SJSA1 (cell line): ENCODE measurements around the gene ASH1L. TPM values are rescaled to one million over a fixed set of nuclear protein-coding genes. Genes with fewer than 3 reads are reported as not detected.
"Not testable (repeated sequence)": the region's sequence is repeated elsewhere in the genome, so short reads cannot be mapped to it uniquely, and the experiment has no call there.

Experiments
- DNase-seq, 2 experiments: peaks; one replicate each; pipeline ENCODE4 v3.0.0-alpha.2; 2015 to 2020; ENCODE audit warnings: low spot score in 2 of 2, low read depth in 1 of 2
- H3K27ac ChIP-seq: fragments of 250-450 bp; sonication (Bioruptor Pico); 2 replicates; pipeline ENCODE4 v1.5.1; 2020; ENCODE audit warnings: mild to moderate bottlenecking, moderate library complexity
- H3K27me3 ChIP-seq: fragments of 250-450 bp; sonication (Bioruptor Pico); replicated peaks from 2 replicates; pipeline ENCODE4 v1.5.1; 2020; ENCODE audit warnings: mild to moderate bottlenecking, moderate library complexity
- H3K36me3 ChIP-seq: fragments of 250-450 bp; sonication (Bioruptor Pico); 2 replicates; pipeline ENCODE4 v1.5.1; 2020; ENCODE audit warnings: mild to moderate bottlenecking
- H3K4me1 ChIP-seq: fragments of 250-450 bp; sonication (Bioruptor Pico); replicated peaks from 2 replicates; pipeline ENCODE4 v1.6.1; 2021; ENCODE audit warnings: mild to moderate bottlenecking
- H3K4me3 ChIP-seq: fragments of 250-450 bp; sonication (Bioruptor Pico); 2 replicates; pipeline ENCODE4 v1.5.1; 2020; ENCODE audit warnings: mild to moderate bottlenecking
- H3K9me3 ChIP-seq: fragments of 250-450 bp; sonication (Bioruptor Pico); replicated peaks from 2 replicates; pipeline ENCODE4 v1.5.1; 2020; ENCODE audit warnings: mild to moderate bottlenecking
- total RNA-seq: library from RNA; depleted of rRNA; stranded (reverse); fragments of >200 nt; shearing (Covaris generic); gene quantifications from 2 replicates; pipeline ENCODE4 v1.2.3, GENCODE V29; 2014

The ASH1L gene
- total RNA-seq, 1 experiment from 2014 or later, result 23.0 TPM

DNA sequence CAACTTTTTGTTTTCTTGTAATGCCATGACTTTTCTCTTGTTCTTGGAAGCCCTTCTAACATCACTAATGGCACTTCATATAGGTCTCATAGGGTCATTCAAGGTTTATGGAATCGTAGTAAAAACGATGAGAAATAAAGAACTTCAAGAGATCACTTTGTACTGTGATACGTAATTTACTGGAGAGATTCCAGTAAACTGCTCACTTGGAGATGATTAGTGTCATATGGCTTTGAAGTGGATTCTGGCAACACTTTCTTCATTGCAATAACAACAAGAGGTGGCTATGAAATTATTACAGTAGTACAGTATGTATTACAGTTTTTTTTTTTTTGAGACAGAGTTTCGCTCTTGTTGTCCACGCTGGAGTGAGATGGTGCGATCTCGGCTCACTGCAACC, 138.5 kb downstream of the ASH1L start:
- Histone ChIP-seq H3K27ac (no peak overlapping the region), H3K36me3 (peaks cover 15% of the 10 kb centered on the region), H3K27me3 (no peaks in the 10 kb centered on the region), H3K4me3 (no peak overlapping the region), H3K4me1 (no peaks in the 10 kb centered on the region; the same call in 1 of the 2 replicates), H3K9me3 (no peaks in the 10 kb centered on the region)
- no peak for DNase-seq

DNA sequence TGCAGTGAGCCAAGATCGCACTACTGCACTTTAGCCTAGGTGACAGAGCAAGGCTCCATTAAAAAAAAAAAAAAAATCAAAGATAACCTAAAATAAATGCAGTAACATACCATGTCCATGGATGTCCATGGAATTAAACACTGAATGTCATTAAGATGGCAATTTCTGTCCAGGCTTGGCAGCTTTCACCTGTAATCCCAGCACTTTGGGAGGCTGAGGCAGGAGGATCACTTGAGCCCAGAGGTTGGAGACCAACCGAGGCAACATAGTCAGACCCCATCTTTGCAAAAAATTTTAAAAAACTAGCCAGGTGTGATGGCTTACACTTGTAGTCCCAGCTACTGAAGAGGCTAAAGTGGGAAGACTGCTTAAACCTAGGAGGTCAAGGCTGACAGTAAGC, 141.8 kb downstream of the ASH1L start:
- DNase-seq, result no peak
- H3K27ac ChIP-seq, result no peak overlapping the region
- peaks cover 15% of the 10 kb centered on the region for H3K36me3 ChIP-seq
- no peak overlapping the region for H3K4me3 ChIP-seq
- no peaks in the 10 kb centered on the region for H3K27me3 ChIP-seq
- peaks cover 3% of the 10 kb centered on the region; the same call in 1 of the 2 replicates for H3K9me3 ChIP-seq
- H3K4me1 ChIP-seq, result peaks cover 12% of the 10 kb centered on the region

DNA sequence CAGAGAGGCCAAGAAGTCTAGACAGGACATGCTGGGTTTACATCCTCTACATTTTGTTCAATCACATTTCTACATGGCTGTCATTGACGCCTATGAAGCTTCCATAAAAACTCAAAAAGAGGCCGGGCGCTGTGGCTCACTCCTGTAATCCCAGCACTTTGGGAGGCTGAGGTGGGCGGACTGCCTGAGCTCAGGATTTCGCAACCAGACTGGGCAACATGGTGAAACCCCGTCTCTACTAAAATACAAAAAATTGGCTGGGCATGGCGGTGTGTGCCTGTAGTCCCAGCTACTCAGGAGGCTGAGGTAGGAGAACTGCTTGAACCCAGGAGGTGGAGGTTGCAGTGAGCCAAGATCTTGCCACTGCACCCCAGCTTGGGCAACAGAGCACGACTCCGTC, 150.8 kb downstream of the ASH1L start:
- H3K4me3 ChIP-seq, result not testable (repeated sequence)
- peaks cover 35% of the 10 kb centered on the region for H3K36me3 ChIP-seq

DNA sequence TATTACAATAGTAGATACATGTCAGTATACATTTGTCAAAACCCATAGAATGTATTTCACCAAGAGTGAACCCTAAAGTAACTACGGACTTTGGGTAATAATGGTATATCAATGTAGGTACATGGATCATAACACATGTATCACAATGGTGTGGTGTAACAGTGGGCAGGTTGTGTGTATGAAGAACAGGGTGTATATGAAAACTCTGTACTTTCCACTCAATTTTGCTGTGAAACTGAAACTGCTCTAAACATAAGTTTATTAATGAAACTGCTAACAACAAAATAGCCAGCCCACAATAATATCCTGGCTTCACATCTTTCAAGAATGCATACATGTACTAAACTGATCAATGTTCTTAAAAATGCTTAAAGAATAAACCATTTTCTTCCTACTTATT, 151.7 kb downstream of the ASH1L start:
- peaks cover 38% of the 10 kb centered on the region for H3K36me3 ChIP-seq
- H3K27ac ChIP-seq, result no peak overlapping the region
- no peaks in the 10 kb centered on the region for H3K9me3 ChIP-seq

More for the DNA sequence above, 150.8 kb downstream of the ASH1L start:
- H3K9me3 ChIP-seq, H3K4me1 ChIP-seq, H3K27ac ChIP-seq, DNase-seq, H3K27me3 ChIP-seq: not testable (repeated sequence)

DNA sequence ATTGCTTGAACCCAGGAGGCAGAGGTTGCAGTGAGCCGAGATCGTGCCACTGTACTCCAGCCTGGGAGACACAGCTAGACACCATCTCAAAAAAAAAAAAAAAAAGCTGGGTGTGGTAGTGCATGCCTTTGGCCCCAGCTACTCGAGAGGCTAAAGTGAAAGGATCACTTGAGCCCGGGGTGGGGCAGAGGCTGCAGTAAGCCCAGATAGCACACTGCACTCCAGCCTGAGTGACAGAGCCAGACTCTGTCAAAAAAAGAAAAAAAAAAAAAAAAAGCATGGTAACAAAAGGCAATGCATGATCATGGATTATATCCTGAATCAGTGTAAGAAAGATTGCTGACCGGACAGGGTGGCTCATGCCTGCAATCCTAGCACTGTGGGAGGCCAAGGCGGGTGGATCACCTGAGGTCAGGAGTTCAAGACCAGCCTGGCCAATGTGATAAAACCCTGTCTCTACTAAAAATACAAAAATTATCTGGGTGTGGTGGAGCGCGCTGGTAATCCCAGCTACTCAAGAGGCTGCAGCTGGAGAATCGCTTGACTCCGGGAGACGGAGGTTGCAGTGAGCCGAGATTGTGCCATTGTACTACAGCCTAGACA, 165.6 kb downstream of the ASH1L start:
- Histone ChIP-seq H3K9me3 (no peaks in the 10 kb centered on the region; the same call in 1 of the 2 replicates), H3K36me3 (peaks cover 41% of the 10 kb centered on the region), H3K4me3 (no peak overlapping the region), H3K4me1 (no peaks in the 10 kb centered on the region), H3K27me3 (no peaks in the 10 kb centered on the region), H3K27ac (no peak overlapping the region)
- DNase-seq, result no peak

More for the DNA sequence above, 151.7 kb downstream of the ASH1L start:
- Histone ChIP-seq H3K27me3 (no peaks in the 10 kb centered on the region), H3K4me3 (no peak overlapping the region), H3K4me1 (no peaks in the 10 kb centered on the region)
- DNase-seq, result no peak

DNA sequence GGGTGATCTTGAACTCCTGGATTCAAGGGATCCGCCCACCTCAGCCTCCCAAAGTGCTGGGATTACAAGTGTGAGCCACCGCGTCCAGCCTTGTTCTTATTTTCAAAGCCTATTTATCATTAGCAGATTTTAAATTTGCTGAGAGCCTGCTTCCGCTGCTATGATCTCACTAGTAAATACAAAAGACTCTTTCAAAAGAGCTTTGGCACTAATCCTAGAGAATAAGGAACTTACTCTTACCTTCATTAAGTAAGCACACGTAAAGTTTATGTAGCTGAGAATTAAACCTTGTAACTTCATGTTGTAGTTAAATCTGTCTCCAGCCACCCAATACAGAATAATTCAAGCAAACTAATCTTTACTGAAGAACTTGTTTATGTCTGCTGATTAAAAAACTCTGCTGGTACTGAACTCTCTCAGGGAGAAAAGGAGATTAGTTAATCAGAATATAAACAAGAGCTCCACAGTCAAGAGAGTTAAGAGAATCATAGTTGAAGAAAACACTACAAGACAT, 169.6 kb downstream of the ASH1L start:
- H3K27me3 ChIP-seq, result no peaks in the 10 kb centered on the region
- H3K36me3 ChIP-seq, result peaks cover 57% of the 10 kb centered on the region
- H3K27ac ChIP-seq, result no peak overlapping the region
- no peaks in the 10 kb centered on the region for H3K4me1 ChIP-seq
- DNase-seq, result no peak
- no peak overlapping the region for H3K4me3 ChIP-seq
- peaks cover 1% of the 10 kb centered on the region; the same call in 1 of the 2 replicates for H3K9me3 ChIP-seq

DNA sequence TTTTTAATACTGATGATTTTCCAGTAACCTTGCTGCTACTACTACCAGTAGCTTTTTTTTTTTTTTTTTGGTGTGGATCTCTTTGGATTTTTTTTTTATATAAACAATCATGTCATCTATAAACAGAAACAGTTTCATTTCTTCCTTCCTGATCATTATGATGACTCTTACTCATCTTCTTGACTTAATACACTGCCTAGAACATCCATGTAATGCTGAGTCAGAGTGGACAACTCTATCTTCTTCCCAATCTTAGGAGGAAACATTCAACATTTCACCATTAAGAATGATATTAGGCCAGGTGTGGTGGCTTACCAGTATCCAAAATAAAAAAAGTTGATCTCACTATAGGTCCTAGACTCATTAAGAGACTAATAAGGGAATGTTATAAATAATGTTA, 172.8 kb downstream of the ASH1L start:
- DNase-seq, result no peak
- peaks cover 65% of the 10 kb centered on the region for H3K36me3 ChIP-seq

DNA sequence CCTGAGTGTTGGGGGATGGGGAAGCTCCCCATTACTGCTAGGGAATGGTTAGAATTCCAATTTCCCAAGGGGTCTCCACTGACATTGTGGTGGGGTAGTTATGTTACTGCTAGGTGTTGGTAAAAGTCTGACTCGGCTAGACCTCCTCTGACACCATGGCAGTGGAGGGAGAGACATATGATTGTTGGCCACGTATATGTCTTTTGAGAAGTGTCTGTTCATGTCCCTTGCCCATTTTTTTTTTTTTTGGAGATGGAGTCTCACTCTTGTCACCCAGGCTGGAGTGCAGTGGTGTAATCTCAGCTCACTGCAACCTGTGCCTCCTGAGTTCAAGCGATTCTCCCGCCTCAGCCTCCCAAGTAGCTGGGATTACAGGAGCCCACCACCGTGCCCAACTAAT, 176.8 kb downstream of the ASH1L start:
- H3K27ac ChIP-seq, H3K4me1 ChIP-seq, H3K27me3 ChIP-seq, H3K9me3 ChIP-seq, H3K4me3 ChIP-seq, DNase-seq: not testable (repeated sequence)
- peaks cover 46% of the 10 kb centered on the region for H3K36me3 ChIP-seq

More for the DNA sequence above, 172.8 kb downstream of the ASH1L start:
- Histone ChIP-seq H3K9me3 (0 out of 2 replicates have a peak, but pooled peaks cover 2% of the 10 kb centered on the region), H3K4me1 (no peaks in the 10 kb centered on the region), H3K27ac (no peak overlapping the region), H3K4me3 (no peak overlapping the region), H3K27me3 (no peaks in the 10 kb centered on the region)

DNA sequence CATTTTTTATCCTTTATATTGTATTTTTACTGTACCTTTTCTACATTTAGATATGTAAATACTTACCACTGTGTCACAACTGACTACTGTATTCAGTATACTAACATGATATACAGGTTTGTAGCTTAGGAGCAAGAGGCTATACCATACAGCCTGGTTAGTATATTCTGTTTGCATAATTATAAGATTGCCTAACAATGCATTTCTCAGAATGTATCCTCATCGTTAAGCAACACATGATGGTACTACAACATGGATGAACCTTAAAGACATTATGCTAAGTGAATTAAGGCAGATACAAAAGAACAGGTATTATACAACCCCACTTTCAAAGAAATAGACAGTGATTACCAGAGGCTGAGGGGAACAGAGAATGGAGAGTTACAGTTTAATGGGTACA, 179.2 kb downstream of the ASH1L start:
- no peaks in the 10 kb centered on the region for H3K4me1 ChIP-seq
- H3K36me3 ChIP-seq, result peaks cover 53% of the 10 kb centered on the region
- H3K27ac ChIP-seq, result no peak overlapping the region
- H3K4me3 ChIP-seq, result no peak overlapping the region
- no peak for DNase-seq
- 0 out of 2 replicates have a peak, but pooled peaks cover 2% of the 10 kb centered on the region for H3K9me3 ChIP-seq
- no peaks in the 10 kb centered on the region for H3K27me3 ChIP-seq

DNA sequence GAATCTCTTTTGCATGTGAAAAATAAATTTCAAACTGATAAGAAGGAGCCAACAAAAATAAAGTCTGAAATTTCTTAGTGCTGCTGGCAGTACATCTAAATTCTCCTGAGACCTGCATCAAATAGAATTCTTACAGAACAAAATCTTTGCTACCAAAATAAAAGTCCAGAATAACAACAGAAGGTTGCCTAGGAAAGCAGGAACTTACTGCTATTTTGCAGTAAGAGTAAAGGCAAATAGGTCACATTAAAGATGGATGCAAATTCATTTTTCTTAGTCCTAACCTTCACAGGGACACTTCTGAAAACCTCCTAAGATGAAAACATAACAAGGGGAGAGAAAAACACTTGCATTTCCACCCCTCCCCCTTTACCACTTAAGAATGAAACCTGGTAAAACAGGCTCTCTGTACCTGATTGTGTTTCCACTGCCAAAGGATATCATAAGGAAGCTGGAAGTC, 182.9 kb downstream of the ASH1L start:
- no peak overlapping the region for H3K4me3 ChIP-seq
- no peaks in the 10 kb centered on the region for H3K9me3 ChIP-seq
- DNase-seq, result no peak
- H3K27me3 ChIP-seq, result no peaks in the 10 kb centered on the region
- peaks cover 62% of the 10 kb centered on the region for H3K36me3 ChIP-seq
- H3K4me1 ChIP-seq, result no peaks in the 10 kb centered on the region
- H3K27ac ChIP-seq, result no peak overlapping the region

DNA sequence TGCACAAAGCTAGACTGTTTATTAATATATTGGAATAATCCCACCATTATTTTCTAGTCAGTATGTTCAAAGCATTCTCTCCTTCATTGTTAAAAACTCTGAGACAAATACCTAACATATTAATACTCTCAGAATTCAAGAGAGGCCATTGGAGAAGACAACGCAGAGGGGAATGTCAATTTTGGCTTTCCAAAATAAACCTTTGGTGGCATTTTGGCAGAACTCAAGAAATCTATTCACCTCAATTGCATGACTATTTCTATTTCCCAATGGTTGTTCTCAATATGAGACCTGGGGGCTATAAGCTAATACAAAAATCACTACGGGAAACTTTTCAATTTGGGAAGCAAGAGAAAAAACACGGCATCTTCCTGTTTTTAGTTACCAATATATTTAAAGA, 183.4 kb downstream of the ASH1L start:
- peaks cover 65% of the 10 kb centered on the region for H3K36me3 ChIP-seq
- no peak overlapping the region for H3K4me3 ChIP-seq
- DNase-seq, result no peak
- no peaks in the 10 kb centered on the region for H3K9me3 ChIP-seq
- no peaks in the 10 kb centered on the region for H3K4me1 ChIP-seq
- H3K27ac ChIP-seq, result no peak overlapping the region
- no peaks in the 10 kb centered on the region for H3K27me3 ChIP-seq

DNA sequence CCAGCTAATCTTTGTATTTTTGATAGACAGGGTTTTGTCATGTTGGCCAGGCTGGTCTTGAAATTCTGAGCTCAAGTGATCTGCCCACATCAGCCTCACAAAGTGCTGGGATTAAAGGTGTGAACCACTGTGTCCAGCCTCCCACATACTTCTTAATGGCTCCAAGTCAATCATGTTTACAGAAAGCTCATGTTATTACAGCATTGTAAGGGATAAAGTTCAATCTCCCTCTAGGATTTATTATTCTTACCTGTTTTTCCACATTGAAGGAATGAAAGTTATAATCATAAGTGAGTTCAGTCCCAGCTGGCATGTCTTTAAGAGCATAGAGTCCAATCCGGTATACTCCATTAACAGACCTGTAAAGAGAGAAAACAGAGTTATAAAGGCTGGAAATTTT, 202.6 kb downstream of the ASH1L start:
- Histone ChIP-seq H3K27ac (no peak overlapping the region), H3K36me3 (peaks cover 59% of the 10 kb centered on the region), H3K4me1 (no peaks in the 10 kb centered on the region), H3K9me3 (no peaks in the 10 kb centered on the region), H3K4me3 (no peak overlapping the region), H3K27me3 (no peaks in the 10 kb centered on the region)
- DNase-seq, result no peak

DNA sequence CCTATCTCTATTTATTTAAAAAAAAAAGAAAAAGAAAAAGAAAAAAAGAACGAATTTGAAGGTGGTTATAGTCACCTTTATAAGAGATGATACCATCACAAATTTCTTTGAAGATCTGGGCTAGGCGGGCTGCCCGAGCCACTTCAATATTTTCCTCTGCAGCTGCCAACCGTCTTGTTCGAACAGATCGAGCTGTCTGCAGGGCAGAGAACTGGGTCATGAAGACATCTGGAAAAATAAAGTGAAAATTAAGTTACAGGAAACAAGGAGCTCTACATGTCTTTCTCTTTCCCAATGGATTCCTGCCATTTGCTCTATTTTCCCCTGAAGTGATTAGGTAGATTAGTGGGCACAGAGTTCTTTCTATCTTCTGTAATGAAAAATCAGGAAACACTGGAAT, 210.0 kb downstream of the ASH1L start:
- Histone ChIP-seq H3K27ac (no peak overlapping the region), H3K36me3 (peaks cover 84% of the 10 kb centered on the region), H3K9me3 (no peaks in the 10 kb centered on the region), H3K4me1 (no peaks in the 10 kb centered on the region), H3K4me3 (no peak overlapping the region), H3K27me3 (no peaks in the 10 kb centered on the region)
- DNase-seq, result no peak

DNA sequence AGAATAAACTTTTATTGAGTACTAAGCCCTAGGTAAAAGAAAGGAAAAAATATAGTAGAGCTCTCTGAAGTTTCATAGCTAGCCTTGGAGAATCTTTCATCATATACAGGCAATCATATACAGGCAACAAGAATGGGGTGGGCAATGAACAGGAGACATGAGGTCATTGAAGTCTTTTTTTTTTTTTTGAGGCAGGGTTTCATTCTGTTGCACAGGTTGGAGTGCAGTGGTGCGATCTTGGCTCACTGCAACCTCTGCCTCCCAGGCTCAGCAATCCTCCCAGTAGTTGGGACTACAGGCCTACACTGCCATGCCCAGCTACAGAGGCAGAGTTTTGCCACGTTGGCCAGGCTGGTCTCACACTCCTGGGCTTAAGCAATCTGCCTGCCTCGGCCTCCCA, 219.8 kb downstream of the ASH1L start:
- DNase-seq, result no peak
- peaks cover 87% of the 10 kb centered on the region for H3K36me3 ChIP-seq

More for the DNA sequence above, 219.8 kb downstream of the ASH1L start:
- Histone ChIP-seq H3K9me3 (no peaks in the 10 kb centered on the region), H3K27ac (no peak overlapping the region), H3K4me3 (no peak overlapping the region), H3K27me3 (no peaks in the 10 kb centered on the region), H3K4me1 (no peaks in the 10 kb centered on the region)
